NCI-H2081 (cell line): Measurements from ENCODE around the gene PARP11.
A peak's percentile ranks its signal among the peaks of the same experiment; 100 is the strongest.

Experiments used
- DNase-seq, 2 experiments: peaks; one replicate each; lab custom pipeline; 2025; lab: John Stamatoyannopoulos, UW

The PARP11 gene

DNA sequence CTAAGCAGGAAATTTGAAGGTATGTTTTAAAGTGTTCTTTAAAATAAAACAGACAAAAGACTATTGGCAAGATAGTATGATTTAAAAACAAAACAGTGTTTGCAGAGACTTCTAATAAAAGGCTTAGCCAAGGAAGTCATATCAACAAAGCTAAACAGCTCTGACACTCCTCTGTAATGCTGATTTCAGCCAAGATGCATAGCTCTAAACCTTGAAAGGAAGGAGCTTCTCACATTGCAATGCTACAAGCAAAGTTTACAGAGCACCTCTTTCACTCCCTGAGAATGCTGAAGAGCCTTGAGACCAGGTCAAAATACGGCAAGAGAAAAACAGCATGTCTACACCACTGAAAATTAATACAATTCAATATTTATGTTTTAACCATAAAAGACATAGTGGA is 51.8 kb downstream of the PARP11 start:
- DNase-seq: no peak

GRCh38 chr12:3820122-3820521 is 53.1 kb downstream of the PARP11 start:
- no peak for DNase-seq

GRCh38 chr12:3816266-3816665 is 56.9 kb downstream of the PARP11 start:
- no peak for DNase-seq

DNA sequence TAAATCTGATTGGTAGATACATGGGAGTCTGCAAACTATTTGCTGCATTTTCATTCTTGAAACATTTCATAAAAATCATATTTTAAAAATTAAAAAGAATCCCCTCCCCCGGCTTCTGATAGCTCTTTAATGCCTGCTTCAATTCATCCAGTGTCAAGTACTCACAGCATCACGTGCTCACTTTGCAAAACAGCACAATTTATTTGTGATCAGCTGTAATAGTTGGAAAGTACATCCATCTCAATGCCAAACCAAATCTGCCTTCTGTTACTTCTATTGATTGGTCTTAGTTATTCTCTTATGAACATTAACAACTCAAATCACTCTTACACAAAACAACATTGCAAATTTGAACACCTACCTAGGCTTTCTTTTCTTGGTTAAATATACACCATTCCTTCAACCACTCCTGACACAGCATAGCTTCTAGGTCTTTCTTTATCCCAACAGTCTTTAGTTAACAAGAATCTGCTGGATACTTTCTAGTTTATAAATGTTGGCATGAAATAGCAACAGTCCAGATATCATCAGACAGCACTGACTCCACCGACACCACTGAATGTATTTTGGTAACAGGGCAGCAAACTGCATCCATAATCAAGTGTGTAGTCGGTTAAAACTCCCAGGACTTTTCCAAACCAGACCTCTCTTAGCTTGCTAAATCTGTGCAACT is 58.0 kb downstream of the PARP11 start:
- no peak for DNase-seq

- no peak for DNase-seq
These were observed 62.7 kb downstream of the PARP11 start for GRCh38 chr12:3810540-3810939.

DNA sequence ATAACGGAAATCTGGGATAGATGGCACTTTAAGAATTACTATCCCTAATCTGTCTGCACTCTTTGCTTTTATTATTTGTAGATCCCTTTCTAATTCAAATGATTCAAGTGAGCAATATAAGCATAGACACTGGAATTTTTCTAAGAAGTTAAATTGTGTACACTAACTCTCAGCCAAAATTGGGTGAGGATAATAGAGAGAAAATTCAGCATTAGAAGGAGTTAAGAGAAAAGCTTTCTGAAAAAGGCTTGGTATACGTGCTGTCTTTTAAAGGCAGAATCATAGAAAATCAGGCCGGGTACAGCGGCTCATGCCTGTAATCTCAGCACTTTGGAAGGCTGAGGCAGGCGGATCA is 63.2 kb downstream of the PARP11 start:
- DNase-seq: no peak

- no peak for DNase-seq
These were observed 63.7 kb downstream of the PARP11 start for GRCh38 chr12:3809357-3810015.

DNA sequence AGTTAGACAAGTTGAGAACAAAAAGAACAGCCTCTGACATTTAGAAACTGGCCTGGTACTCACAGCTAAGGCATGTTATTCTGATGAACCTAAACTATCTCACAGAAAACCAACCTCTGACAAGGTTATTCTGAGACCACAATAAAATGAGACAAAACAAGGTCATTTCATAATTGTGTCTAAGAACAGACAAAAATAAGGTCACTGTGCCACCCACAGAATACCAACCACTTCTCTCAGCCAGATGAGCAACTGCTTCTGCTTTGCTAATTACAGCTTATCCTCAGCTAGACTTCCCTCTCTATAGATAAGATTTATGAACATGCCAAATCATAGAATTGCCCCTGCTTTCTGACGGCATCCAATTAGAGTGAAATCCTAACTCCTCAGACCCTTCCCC is 68.1 kb downstream of the PARP11 start:
- no peak for DNase-seq

GRCh38 chr12:3803865-3804472 is 69.2 kb downstream of the PARP11 start:
- peak; percentile 43 to 79 for DNase-seq

- DNase-seq: no peak
These were observed 70.5 kb downstream of the PARP11 start for GRCh38 chr12:3802721-3803120.

DNA sequence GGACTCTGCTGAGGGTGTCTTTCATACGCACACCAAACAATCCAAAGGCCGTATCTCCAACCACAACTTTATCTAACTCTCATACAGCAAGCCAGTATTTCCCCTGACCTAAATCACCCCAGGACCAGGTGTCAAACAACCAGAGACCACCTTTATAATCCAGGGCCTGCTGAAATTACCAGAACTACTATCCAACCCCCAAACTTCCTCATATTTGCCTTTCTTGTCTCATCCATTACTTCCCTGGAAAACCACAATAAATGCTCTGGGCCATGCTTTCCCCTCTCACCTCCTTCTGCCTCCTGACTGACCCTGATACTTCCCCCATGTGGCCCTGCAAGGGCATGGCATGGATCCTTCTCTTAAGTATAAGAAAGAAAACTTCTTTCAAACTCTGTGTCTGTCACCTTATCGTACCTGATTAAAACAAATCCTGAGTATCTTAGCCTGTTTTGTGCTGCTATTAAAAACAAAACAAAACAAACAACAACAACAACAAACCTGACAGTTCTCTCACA is 75.6 kb downstream of the PARP11 start:
- no peak for DNase-seq

GRCh38 chr12:3795492-3796133 is 77.6 kb downstream of the PARP11 start:
- peak; percentile 50 to 86 for DNase-seq

- DNase-seq: no peak
These were observed 78.1 kb downstream of the PARP11 start for GRCh38 chr12:3795066-3795465.

DNA sequence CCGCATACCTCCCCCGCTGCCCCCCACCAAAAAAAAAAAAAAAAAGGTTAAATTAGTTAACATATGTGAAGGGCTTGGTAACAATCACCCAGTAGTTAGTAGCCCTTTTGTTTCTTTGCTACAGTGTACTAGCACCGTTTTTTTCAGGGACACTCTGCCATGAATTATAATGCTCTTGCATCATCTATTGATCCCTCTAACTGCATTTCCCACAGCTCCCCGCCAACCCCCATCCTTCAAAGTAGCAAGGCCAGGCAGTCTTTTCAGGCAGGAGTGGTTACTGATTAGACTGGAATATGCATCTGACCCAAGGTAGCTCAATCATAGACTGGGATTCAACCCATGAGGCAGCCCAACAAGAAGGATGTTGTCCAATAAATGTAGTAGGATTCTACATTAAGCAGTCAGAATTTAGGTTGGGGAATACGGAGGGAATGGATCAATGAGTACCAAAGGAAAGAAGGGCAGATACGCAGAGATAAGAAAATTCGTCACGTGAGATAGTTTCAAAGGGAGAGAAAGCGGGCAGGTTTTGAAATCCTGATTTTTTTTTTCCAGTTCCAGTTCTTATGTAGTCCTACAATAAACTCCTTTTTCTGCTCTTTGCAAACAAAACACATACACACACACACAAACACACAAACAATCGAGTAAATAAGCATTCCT is 80.4 kb downstream of the PARP11 start:
- no peak for DNase-seq

GRCh38 chr12:3791256-3791874 is 81.8 kb downstream of the PARP11 start:
- DNase-seq: no peak

- DNase-seq: no peak
These were observed 82.6 kb downstream of the PARP11 start for GRCh38 chr12:3790642-3791041.

DNA sequence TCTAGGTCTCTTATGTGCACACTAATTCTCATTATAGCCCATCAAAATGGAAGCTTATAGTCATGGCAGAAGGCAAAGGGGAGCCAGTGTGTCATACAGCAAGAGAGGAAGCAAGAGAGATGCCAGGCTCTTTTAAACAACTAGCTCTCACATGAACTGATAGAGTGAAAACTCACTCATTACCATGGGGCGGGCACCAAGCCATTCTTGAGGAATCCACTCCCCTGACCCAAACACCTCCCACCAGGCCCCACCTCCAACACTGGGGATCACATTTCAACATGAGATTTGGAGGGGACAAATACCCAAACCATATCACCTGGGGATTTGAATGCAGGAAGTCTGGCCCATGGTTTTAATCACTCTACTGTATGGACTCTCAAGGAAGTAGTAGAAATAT is 83.4 kb downstream of the PARP11 start:
- DNase-seq: no peak

- DNase-seq: peak; percentile 45 to 52
These were observed 95.9 kb downstream of the PARP11 start for GRCh38 chr12:3777206-3777809.

- no peak for DNase-seq
These were observed 97.7 kb downstream of the PARP11 start for GRCh38 chr12:3775385-3776035.

DNA sequence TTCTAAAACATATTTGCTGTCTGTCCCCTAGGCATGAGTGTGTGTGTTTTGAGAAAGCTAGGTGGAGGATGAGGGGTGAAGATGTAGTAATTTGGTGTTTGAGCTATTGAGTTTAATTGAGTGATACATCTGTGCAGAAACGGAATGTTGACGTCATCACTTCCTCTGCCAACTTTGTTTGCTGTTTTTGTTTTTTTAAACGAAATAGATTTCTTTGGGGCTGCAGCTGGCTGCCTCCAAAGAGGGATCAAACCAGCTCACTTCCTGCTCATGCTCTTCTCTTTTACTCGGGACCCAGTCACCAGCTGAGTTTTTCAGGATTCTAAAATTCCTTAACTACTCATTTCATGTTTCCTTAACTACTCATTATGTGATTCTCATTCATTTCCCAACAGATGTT is 100.8 kb downstream of the PARP11 start:
- no peak for DNase-seq

DNA sequence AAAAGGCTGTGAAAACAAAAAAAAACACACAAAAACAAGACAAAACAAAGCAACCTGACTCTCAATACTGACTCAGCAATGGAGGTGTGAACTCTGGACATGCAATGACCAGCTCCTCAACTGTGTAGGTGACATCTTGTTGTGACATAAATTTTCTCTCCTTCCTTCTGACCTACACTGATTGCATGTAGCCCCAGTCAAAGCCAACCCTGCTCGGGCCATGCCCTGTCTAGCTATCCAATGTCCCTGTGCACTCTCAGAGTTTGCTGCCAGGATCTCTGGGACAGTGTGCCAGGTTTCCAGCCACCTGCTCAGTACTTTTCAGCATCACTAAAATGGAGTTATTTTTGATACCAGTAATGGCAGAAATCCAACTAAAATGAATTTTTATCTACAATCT is 101.3 kb downstream of the PARP11 start:
- no peak for DNase-seq
